Measurements from ENCODE around the gene MAPKBP1.

MAPKBP1 gene

DNA sequence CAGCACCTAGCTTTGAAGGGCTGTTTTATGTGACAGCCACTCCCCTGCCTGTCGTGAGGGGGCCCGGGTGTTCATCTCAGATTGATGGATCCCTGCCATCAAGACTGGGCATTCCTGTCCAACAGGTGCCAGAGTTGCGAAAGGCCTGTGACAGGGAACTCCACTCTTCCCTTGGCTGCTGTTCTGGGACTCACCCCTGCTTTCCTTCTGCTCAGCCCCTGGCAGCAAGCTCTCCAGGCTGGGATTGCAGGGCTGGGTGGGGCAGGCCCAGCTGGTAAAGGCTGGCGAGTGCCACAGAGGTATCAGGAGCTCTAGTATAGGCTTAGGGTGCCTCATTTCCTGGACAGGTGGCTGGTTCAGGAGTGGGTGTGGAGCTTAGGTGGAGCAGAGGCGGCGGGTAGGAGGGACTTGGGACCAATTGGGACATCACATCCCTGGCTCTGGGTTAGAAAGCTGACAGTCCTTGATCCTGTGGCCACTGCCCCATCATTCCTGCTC is 64.2 kb downstream of the MAPKBP1 start, which contains the start of gene PLA2G4B:
Gene PLA2G4B (plus strand): TSS at position 448 of the 498 bp plus-strand sequence. CDS start 67 bp downstream, outside the sequence.
- Histone ChIP-seq H3K36me3 (ENCODE audit: control insufficient read depth in 2 of 2, insufficient read depth in 2 of 2, low read length in 2 of 2) (peaks cover 4 to 19% of the 10 kb centered on the region in 2 donors), H3K4me3 (ENCODE audit: low read length in 2 of 2) (no peak within 1 kb of the TSS), H3K9me3 (ENCODE audit: control insufficient read depth in 2 of 2, low read length in 2 of 2) (no peaks in the 10 kb centered on the region), H3K4me1 (ENCODE audit: control insufficient read depth, insufficient read depth, low read length) (no peaks in the 10 kb centered on the region), H3K27me3 (ENCODE audit: control insufficient read depth in 1 of 2, insufficient read depth in 2 of 2, low read length in 2 of 2) (no peaks in the 10 kb centered on the region), H3K27ac (ENCODE audit: low read length) (no peak within 1 kb of the TSS), H3K9ac (ENCODE audit: low read length in 2 of 2) (no peak within 1 kb of the TSS)

DNA sequence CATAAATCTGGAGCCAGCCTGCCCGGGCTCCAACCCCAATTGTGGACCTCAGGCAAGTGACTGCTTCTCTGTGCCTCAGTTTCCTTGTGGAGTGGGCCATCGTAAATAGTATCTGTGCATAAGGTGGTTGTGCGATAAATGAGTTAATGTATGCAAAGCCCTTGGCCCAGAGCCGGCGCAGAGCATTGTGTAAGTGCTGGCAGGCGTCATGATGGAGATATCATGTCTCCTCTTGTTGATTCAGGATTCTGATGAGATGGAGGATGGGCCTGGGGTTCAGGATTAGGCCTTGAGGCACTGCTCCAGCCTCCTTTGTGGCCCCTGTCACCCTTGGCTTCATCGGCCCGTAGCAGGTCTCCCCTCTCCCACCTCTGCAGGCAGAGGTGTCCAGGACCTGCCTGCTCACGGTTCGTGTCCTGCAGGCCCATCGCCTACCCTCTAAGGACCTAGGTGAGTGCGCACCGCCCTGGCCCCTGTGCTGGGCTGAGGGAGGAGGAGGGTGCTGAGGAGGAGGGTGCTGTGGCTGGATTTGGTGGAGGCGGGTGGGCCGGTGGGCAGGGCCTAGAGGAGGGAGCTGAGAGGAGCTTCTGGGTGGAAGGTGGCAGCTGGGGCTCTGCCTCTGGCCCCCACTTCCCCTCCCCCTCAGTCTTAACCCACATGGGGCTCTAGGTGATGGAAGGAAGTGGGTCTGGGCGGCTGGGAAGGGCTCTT is 65.7 kb downstream of the MAPKBP1 start:
- no peak overlapping the region for H3K9ac ChIP-seq (ENCODE audit: low read length in 2 of 2)
- H3K27ac ChIP-seq (ENCODE audit: low read length): no peak overlapping the region
- H3K4me3 ChIP-seq (ENCODE audit: low read length in 2 of 2): no peak overlapping the region

DNA sequence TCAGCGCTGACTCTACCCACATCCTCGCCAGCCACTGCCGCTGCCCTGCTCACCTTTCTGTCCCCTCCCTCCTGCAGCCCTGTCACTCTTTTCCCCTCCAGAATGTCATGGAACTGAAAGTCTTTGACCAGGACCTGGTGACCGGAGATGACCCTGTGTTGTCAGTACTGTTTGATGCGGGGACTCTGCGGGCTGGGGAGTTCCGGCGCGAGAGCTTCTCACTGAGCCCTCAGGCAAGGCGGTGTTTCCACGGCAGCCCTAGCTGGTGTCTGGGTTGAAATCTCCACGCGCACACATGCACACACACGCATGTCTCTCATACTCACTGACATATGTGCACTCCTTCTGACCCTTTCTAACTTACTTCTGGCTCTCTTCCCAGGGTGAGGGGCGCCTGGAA is 66.4 kb downstream of the MAPKBP1 start:
- peaks cover 4 to 29% of the 10 kb centered on the region in 2 donors for H3K36me3 ChIP-seq (ENCODE audit: control insufficient read depth in 2 of 2, insufficient read depth in 2 of 2, low read length in 2 of 2)

More for the DNA sequence above, 65.7 kb downstream of the MAPKBP1 start:
- Histone ChIP-seq H3K4me1 (ENCODE audit: control insufficient read depth, insufficient read depth, low read length) (no peaks in the 10 kb centered on the region), H3K9me3 (ENCODE audit: control insufficient read depth in 2 of 2, low read length in 2 of 2) (no peaks in the 10 kb centered on the region), H3K36me3 (ENCODE audit: control insufficient read depth in 2 of 2, insufficient read depth in 2 of 2, low read length in 2 of 2) (peaks cover 4 to 23% of the 10 kb centered on the region in 2 donors), H3K27me3 (ENCODE audit: control insufficient read depth in 1 of 2, insufficient read depth in 2 of 2, low read length in 2 of 2) (no peaks in the 10 kb centered on the region)

DNA sequence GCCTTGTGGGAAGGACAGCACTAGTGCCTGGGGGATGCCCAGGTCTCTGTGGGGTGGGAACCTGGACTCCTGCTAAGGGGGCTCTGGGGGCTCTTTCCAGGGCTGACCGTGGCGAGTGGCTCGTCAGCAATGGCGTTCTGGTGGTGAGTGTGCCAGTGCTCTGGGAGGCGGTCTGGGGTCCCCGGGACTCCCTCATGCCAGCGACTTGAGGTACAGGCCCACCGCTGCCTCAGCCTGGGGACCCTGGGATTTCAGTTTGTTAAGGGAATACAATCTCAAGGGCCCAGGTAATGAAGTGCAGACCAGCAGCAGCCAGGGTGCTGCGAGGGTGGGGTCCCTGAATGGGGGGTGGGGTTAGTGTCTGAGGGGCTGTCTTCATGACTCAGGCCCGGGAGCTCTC is 66.8 kb downstream of the MAPKBP1 start:
- no peak overlapping the region for H3K27ac ChIP-seq (ENCODE audit: low read length)
- no peak overlapping the region for H3K4me3 ChIP-seq (ENCODE audit: low read length in 2 of 2)
- H3K4me1 ChIP-seq (ENCODE audit: control insufficient read depth, insufficient read depth, low read length): no peaks in the 10 kb centered on the region
- H3K9ac ChIP-seq (ENCODE audit: low read length in 2 of 2): no peak overlapping the region
- no peaks in the 10 kb centered on the region for H3K9me3 ChIP-seq (ENCODE audit: control insufficient read depth in 2 of 2, low read length in 2 of 2)
- no peaks in the 10 kb centered on the region for H3K27me3 ChIP-seq (ENCODE audit: control insufficient read depth in 1 of 2, insufficient read depth in 2 of 2, low read length in 2 of 2)
- H3K36me3 ChIP-seq (ENCODE audit: control insufficient read depth in 2 of 2, insufficient read depth in 2 of 2, low read length in 2 of 2): peaks cover 5 to 33% of the 10 kb centered on the region in 2 donors

More for the DNA sequence above, 66.4 kb downstream of the MAPKBP1 start:
- Histone ChIP-seq H3K9ac (ENCODE audit: low read length in 2 of 2) (no peak overlapping the region), H3K27me3 (ENCODE audit: control insufficient read depth in 1 of 2, insufficient read depth in 2 of 2, low read length in 2 of 2) (no peaks in the 10 kb centered on the region), H3K4me3 (ENCODE audit: low read length in 2 of 2) (no peak overlapping the region), H3K9me3 (ENCODE audit: control insufficient read depth in 2 of 2, low read length in 2 of 2) (no peaks in the 10 kb centered on the region), H3K4me1 (ENCODE audit: control insufficient read depth, insufficient read depth, low read length) (no peaks in the 10 kb centered on the region), H3K27ac (ENCODE audit: low read length) (no peak overlapping the region)

DNA sequence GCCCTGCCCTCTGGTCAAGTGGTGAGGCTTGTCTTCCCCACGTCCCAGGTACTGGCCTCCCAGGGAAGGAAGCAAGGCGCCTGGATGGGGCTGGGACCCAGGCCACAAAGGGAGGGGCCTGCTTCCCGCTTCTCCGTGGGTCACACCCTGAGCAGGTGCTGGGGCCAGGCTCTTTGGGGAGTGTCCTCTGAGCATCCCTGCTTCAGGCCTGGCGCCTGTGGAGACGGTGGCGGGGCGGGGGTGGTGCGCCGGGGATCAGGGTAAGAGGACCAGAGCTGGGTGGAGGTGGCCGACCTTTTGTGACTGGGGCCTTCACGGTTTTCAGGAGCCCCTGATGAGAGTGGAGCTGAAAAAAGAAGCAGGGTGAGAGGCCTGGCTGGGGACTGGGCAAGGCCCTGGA is 67.9 kb downstream of the MAPKBP1 start:
- H3K9ac ChIP-seq (ENCODE audit: low read length in 2 of 2): no peak overlapping the region
- H3K36me3 ChIP-seq (ENCODE audit: control insufficient read depth in 2 of 2, insufficient read depth in 2 of 2, low read length in 2 of 2): peaks cover 12 to 33% of the 10 kb centered on the region in 2 donors
- no peaks in the 10 kb centered on the region for H3K27me3 ChIP-seq (ENCODE audit: control insufficient read depth in 1 of 2, insufficient read depth in 2 of 2, low read length in 2 of 2)
- no peaks in the 10 kb centered on the region for H3K9me3 ChIP-seq (ENCODE audit: control insufficient read depth in 2 of 2, low read length in 2 of 2)
- H3K27ac ChIP-seq (ENCODE audit: low read length): no peak overlapping the region
- H3K4me3 ChIP-seq (ENCODE audit: low read length in 2 of 2): no peak overlapping the region
- H3K4me1 ChIP-seq (ENCODE audit: control insufficient read depth, insufficient read depth, low read length): no peaks in the 10 kb centered on the region

DNA sequence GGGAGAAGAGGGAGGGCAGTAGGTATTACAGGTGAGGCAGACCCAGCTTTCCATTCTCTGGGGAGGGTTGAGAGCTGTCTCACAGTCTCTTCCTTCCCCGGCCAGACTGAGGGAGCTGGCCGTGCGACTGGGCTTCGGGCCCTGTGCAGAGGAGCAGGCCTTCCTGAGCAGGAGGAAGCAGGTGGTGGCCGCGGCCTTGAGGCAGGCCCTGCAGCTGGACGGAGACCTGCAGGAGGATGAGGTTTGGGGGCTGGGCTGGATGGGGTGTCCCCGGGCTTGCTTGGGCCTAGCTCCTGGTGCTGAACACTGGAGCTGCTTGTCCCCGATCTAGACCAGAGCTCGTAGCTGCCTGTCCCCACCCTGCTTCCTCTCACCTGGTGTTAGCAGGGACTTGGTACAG is 69.3 kb downstream of the MAPKBP1 start:
- H3K4me1 ChIP-seq (ENCODE audit: control insufficient read depth, insufficient read depth, low read length): no peaks in the 10 kb centered on the region
- peaks cover 12 to 42% of the 10 kb centered on the region in 2 donors for H3K36me3 ChIP-seq (ENCODE audit: control insufficient read depth in 2 of 2, insufficient read depth in 2 of 2, low read length in 2 of 2)
- H3K9me3 ChIP-seq (ENCODE audit: control insufficient read depth in 2 of 2, low read length in 2 of 2): no peaks in the 10 kb centered on the region
- no peak overlapping the region for H3K27ac ChIP-seq (ENCODE audit: low read length)
- H3K27me3 ChIP-seq (ENCODE audit: control insufficient read depth in 1 of 2, insufficient read depth in 2 of 2, low read length in 2 of 2): no peaks in the 10 kb centered on the region
- no peak overlapping the region for H3K9ac ChIP-seq (ENCODE audit: low read length in 2 of 2)
- no peak overlapping the region for H3K4me3 ChIP-seq (ENCODE audit: low read length in 2 of 2)

DNA sequence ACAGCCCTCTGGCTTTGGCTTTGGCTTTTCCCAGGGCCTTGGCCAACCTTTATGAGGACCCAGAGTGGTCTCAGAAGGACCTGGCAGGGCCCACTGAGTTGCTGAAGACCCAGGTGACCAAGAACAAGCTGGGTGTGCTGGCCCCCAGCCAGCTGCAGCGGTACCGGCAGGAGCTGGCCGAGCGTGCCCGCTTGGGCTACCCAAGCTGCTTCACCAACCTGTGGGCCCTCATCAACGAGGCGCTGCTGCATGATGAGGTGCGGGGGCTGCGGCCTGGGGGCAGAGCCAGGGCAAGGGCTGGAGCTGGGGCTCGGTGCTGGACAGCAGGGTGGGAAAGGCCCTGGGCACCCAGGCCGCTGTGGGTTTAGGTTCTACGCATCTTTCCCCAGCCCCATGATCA is 70.5 kb downstream of the MAPKBP1 start:
- Histone ChIP-seq H3K9me3 (ENCODE audit: control insufficient read depth in 2 of 2, low read length in 2 of 2) (no peaks in the 10 kb centered on the region), H3K9ac (ENCODE audit: low read length in 2 of 2) (no peak overlapping the region), H3K27me3 (ENCODE audit: control insufficient read depth in 1 of 2, insufficient read depth in 2 of 2, low read length in 2 of 2) (no peaks in the 10 kb centered on the region), H3K4me3 (ENCODE audit: low read length in 2 of 2) (no peak overlapping the region), H3K27ac (ENCODE audit: low read length) (no peak overlapping the region), H3K36me3 (ENCODE audit: control insufficient read depth in 2 of 2, insufficient read depth in 2 of 2, low read length in 2 of 2) (peaks cover 12 to 42% of the 10 kb centered on the region in 2 donors), H3K4me1 (ENCODE audit: control insufficient read depth, insufficient read depth, low read length) (no peaks in the 10 kb centered on the region)

DNA sequence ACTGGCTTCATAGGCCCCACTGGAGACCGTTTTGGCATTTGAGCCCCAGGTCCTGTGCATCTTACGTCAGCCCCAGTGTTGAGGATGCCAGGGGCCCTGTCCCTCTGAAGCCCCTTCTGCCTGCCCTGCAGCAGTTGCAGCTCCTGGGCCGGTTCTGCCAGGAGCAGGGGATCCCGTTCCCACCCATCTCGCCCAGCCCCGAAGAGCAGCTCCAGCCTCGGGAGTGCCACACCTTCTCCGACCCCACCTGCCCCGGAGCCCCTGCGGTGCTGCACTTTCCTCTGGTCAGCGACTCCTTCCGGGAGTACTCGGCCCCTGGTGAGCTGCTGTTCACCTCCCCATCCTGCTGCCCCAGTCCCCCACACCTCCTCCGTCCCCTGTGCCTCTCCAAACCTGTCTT is 72.9 kb downstream of the MAPKBP1 start:
- no peak overlapping the region for H3K27ac ChIP-seq (ENCODE audit: low read length)
- H3K9me3 ChIP-seq (ENCODE audit: control insufficient read depth in 2 of 2, low read length in 2 of 2): no peaks in the 10 kb centered on the region
- H3K27me3 ChIP-seq (ENCODE audit: control insufficient read depth in 1 of 2, insufficient read depth in 2 of 2, low read length in 2 of 2): peaks cover under 1 to 6% of the 10 kb centered on the region in 2 donors
- no peaks in the 10 kb centered on the region for H3K4me1 ChIP-seq (ENCODE audit: control insufficient read depth, insufficient read depth, low read length)
- no peak overlapping the region for H3K9ac ChIP-seq (ENCODE audit: low read length in 2 of 2)
- H3K36me3 ChIP-seq (ENCODE audit: control insufficient read depth in 2 of 2, insufficient read depth in 2 of 2, low read length in 2 of 2): peaks cover 7 to 31% of the 10 kb centered on the region in 2 donors
- H3K4me3 ChIP-seq (ENCODE audit: low read length in 2 of 2): no peak overlapping the region

DNA sequence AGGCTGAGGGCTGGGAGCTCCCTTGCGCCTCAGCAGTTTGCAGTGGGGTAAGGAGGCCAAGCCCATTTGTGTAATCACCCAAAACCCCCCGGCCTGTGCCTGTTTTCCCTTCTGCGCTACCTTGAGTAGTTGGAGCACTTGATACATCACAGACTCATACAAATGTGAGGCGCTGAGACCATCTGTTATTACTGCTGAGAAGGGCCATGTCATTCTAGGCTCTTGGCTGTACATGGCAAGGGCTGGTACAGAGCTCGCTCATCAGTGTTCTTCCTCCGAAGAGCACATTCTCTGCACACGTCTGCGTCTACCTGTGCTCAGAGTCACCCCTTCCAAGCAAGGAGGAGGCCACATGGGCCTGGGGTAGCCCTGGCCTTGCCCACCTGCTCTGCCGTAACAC is 73.7 kb downstream of the MAPKBP1 start:
- Histone ChIP-seq H3K27ac (ENCODE audit: low read length) (no peak overlapping the region), H3K27me3 (ENCODE audit: control insufficient read depth in 1 of 2, insufficient read depth in 2 of 2, low read length in 2 of 2) (peaks cover 3 to 7% of the 10 kb centered on the region in 2 donors), H3K4me1 (ENCODE audit: control insufficient read depth, insufficient read depth, low read length) (no peaks in the 10 kb centered on the region), H3K4me3 (ENCODE audit: low read length in 2 of 2) (no peak overlapping the region), H3K9me3 (ENCODE audit: control insufficient read depth in 2 of 2, low read length in 2 of 2) (no peaks in the 10 kb centered on the region), H3K36me3 (ENCODE audit: control insufficient read depth in 2 of 2, insufficient read depth in 2 of 2, low read length in 2 of 2) (peaks cover 7 to 31% of the 10 kb centered on the region in 2 donors), H3K9ac (ENCODE audit: low read length in 2 of 2) (no peak overlapping the region)

DNA sequence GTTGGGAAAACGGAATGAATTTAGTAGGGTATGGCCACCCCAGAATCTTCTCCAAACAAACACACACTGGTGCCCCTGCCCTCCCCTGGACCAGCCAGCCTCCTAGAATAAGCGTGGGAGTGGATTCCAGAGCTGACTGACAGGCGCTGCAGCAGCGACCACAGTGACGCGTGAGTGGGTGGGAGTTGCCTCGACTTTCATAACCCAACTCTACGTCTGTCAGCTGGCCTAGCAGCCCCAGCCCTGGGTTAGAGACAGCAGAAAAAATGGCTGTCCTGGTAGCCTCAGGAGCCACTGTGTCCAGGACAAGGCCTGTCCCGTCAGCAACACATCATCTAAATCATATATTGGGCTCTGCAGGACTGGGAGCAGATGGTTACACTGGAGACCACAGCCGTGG is 74.3 kb downstream of the MAPKBP1 start:
- H3K27ac ChIP-seq (ENCODE audit: low read length): no peak overlapping the region
- peaks cover 7 to 31% of the 10 kb centered on the region in 2 donors for H3K36me3 ChIP-seq (ENCODE audit: control insufficient read depth in 2 of 2, insufficient read depth in 2 of 2, low read length in 2 of 2)
- no peaks in the 10 kb centered on the region for H3K9me3 ChIP-seq (ENCODE audit: control insufficient read depth in 2 of 2, low read length in 2 of 2)
- no peak overlapping the region for H3K4me3 ChIP-seq (ENCODE audit: low read length in 2 of 2)
- H3K9ac ChIP-seq (ENCODE audit: low read length in 2 of 2): no peak overlapping the region
- peaks cover 7 to 11% of the 10 kb centered on the region in 2 donors for H3K27me3 ChIP-seq (ENCODE audit: control insufficient read depth in 1 of 2, insufficient read depth in 2 of 2, low read length in 2 of 2)
- H3K4me1 ChIP-seq (ENCODE audit: control insufficient read depth, insufficient read depth, low read length): no peaks in the 10 kb centered on the region

DNA sequence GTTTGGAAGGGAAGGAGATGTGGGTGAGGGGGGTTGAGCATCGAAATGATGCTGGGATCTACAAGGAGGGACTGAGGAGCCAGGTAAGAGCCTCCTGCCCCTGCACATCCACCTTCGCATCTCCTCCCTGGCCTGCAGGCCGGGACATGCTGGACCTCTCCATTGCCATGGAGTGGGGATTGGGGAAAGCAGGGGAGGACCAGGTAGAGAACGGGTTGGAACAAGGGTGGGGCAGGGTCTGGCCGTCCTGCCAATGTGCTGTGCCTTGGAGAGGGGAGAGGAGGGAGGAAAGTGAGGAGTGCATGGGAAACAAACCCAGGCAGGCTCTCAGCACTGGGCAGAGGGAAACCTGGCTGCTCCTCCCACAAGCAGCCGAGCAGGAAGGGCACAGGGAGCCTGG is 74.9 kb downstream of the MAPKBP1 start:
- Histone ChIP-seq H3K9ac (ENCODE audit: low read length in 2 of 2) (no peak overlapping the region), H3K36me3 (ENCODE audit: control insufficient read depth in 2 of 2, insufficient read depth in 2 of 2, low read length in 2 of 2) (peaks cover 7 to 31% of the 10 kb centered on the region in 2 donors), H3K4me3 (ENCODE audit: low read length in 2 of 2) (no peak overlapping the region), H3K27me3 (ENCODE audit: control insufficient read depth in 1 of 2, insufficient read depth in 2 of 2, low read length in 2 of 2) (peaks cover 7 to 12% of the 10 kb centered on the region in 2 donors), H3K27ac (ENCODE audit: low read length) (no peak overlapping the region), H3K4me1 (ENCODE audit: control insufficient read depth, insufficient read depth, low read length) (no peaks in the 10 kb centered on the region), H3K9me3 (ENCODE audit: control insufficient read depth in 2 of 2, low read length in 2 of 2) (no peaks in the 10 kb centered on the region)
